WTC11 (cell line): Measurements from ENCODE around the gene TMCC1. TPM values are rescaled to one million over a fixed set of nuclear protein-coding genes. Genes with fewer than 3 reads are reported as not detected.

Experiments
- ATAC-seq: fragments of 200-7000 bp; cut with Tn5 transposase; 2 replicates; pipeline ENCODE4 v1.10.0; 2021; ENCODE audit warnings: mild to moderate bottlenecking, moderate library complexity
- CTCF ChIA-PET: fragments of 300-600 bp; sonication (Branson Sonifier 250); formaldehyde crosslinking; loops from one replicate; lab custom pipeline; 2021; ENCODE audit warnings: antibody characterized with exemption; lab: Charles Lee
- POLR2A ChIA-PET: fragments of 350-600 bp; sonication (Branson Sonifier 250); formaldehyde crosslinking; loops from one replicate; lab custom pipeline; 2021; ENCODE audit warnings: antibody characterized with exemption; lab: Charles Lee
- DNase-seq: peaks from one replicate; pipeline ENCODE4 v3.0.0; 2021; ENCODE audit warnings: low spot score
- H3K27ac Mint-ChIP-seq: 2 replicates; pipeline ENCODE4 v1.8.0; 2021; ENCODE audit warnings: mixed read lengths
- H3K27me3 Mint-ChIP-seq: 2 replicates; pipeline ENCODE4 v1.8.0; 2021; ENCODE audit warnings: low read depth, mild to moderate bottlenecking, moderate library complexity, mixed read lengths
- H3K36me3 Mint-ChIP-seq: 2 replicates; pipeline ENCODE4 v1.8.0; 2021; ENCODE audit warnings: mixed read lengths
- H3K4me1 Mint-ChIP-seq: 2 replicates; pipeline ENCODE4 v1.8.0; 2022; ENCODE audit warnings: mixed read lengths
- H3K4me3 Mint-ChIP-seq: 2 replicates; pipeline ENCODE4 v1.8.0; 2021; ENCODE audit warnings: mild to moderate bottlenecking, moderate library complexity, mixed read lengths
- H3K9me3 Mint-ChIP-seq: 2 replicates; pipeline ENCODE4 v1.8.0; 2021; ENCODE audit warnings: mixed read lengths
- ATF1 ChIP-seq: sonication (generic); formaldehyde crosslinking; IDR thresholded peaks from 2 replicates; pipeline ENCODE4 v1.8.1; 2023; ENCODE audit warnings: mild to moderate bottlenecking, moderate library complexity, missing genetic modification reagents
- ESRRA ChIP-seq: sonication (generic); formaldehyde crosslinking; IDR thresholded peaks from 2 replicates; pipeline ENCODE4 v1.8.1; 2022; ENCODE audit warnings: mild to moderate bottlenecking, missing genetic modification reagents, borderline replicate concordance
- FOXK1 ChIP-seq: sonication (generic); formaldehyde crosslinking; IDR thresholded peaks from 2 replicates; pipeline ENCODE4 v1.8.0; 2022; ENCODE audit warnings: mild to moderate bottlenecking, moderate library complexity, missing genetic modification reagents
- FOXP1 ChIP-seq: sonication (generic); formaldehyde crosslinking; IDR thresholded peaks from 2 replicates; pipeline ENCODE4 v1.8.0; 2022; ENCODE audit warnings: missing genetic modification reagents, mild to moderate bottlenecking, moderate library complexity, borderline replicate concordance
- GRHL2 ChIP-seq: fragments of 250-450 bp; sonication (Bioruptor Pico); IDR thresholded peaks from 2 replicates; pipeline ENCODE4 v1.8.0; 2022; ENCODE audit warnings: mild to moderate bottlenecking, moderate library complexity; ENCODE audit not compliant: insufficient replicate concordance, severe bottlenecking
- GTF2I ChIP-seq: fragments of 250-450 bp; sonication (Bioruptor Pico); conservative IDR thresholded peaks from 2 replicates; pipeline ENCODE4 v1.4.0; 2021; ENCODE audit warnings: mild to moderate bottlenecking
- HMGA2 ChIP-seq: fragments of 250-450 bp; sonication (Bioruptor Pico); IDR thresholded peaks from 2 replicates; pipeline ENCODE4 v1.4.0; 2021; ENCODE audit warnings: mild to moderate bottlenecking, moderate library complexity
- JAZF1 ChIP-seq: fragments of 250-450 bp; sonication (Bioruptor Pico); IDR thresholded peaks from 2 replicates; pipeline ENCODE4 v1.9.0; 2021; ENCODE audit warnings: moderate library complexity, mild to moderate bottlenecking, inconsistent platforms
- SMAD3 ChIP-seq: sonication (generic); formaldehyde crosslinking; IDR thresholded peaks from 2 replicates; pipeline ENCODE4 v1.8.0; 2022; ENCODE audit warnings: missing genetic modification reagents, mild to moderate bottlenecking, borderline replicate concordance
- SMAD4 ChIP-seq: sonication (generic); formaldehyde crosslinking; IDR thresholded peaks from 2 replicates; pipeline ENCODE4 v1.8.0; 2022; ENCODE audit warnings: mild to moderate bottlenecking, missing genetic modification reagents
- TEAD4 ChIP-seq: sonication (generic); formaldehyde crosslinking; IDR thresholded peaks from 2 replicates; pipeline ENCODE4 v1.8.0; 2022; ENCODE audit warnings: mild to moderate bottlenecking, missing genetic modification reagents
- ZNF121 ChIP-seq: sonication (generic); formaldehyde crosslinking; IDR thresholded peaks from 2 replicates; pipeline ENCODE4 v1.8.0; 2023; ENCODE audit warnings: missing genetic modification reagents
- total RNA-seq: library from RNA; stranded (reverse); gene quantifications from 3 replicates; pipeline ENCODE4 v1.2.3, GENCODE V29; 2021
- TF ChIP-seq, protein P1 (sequence below): sonication (generic); formaldehyde crosslinking; IDR thresholded peaks from 2 replicates; pipeline ENCODE4 v1.8.1; 2022; ENCODE audit warnings: missing genetic modification reagents, borderline replicate concordance
- TF ChIP-seq, protein P2 (sequence below): sonication (generic); formaldehyde crosslinking; IDR thresholded peaks from 2 replicates; pipeline ENCODE4 v1.8.0; 2022; ENCODE audit warnings: mild to moderate bottlenecking, missing genetic modification reagents
- TF ChIP-seq, protein P3 (sequence below): fragments of 200-600 bp; IDR thresholded peaks from 2 replicates; pipeline ENCODE4 v1.8.0; 2022; ENCODE audit warnings: antibody characterized with exemption
- TF ChIP-seq, protein P4 (sequence below): fragments of 250-450 bp; sonication (Bioruptor Pico); IDR thresholded peaks from 2 replicates; pipeline ENCODE4 v1.9.0; 2021; ENCODE audit warnings: mild to moderate bottlenecking
- TF ChIP-seq, protein P5 (sequence below): sonication (generic); formaldehyde crosslinking; IDR thresholded peaks from 2 replicates; pipeline ENCODE4 v1.8.0; 2022; ENCODE audit warnings: mild to moderate bottlenecking, missing genetic modification reagents
- TF ChIP-seq, protein P6 (sequence below): sonication (generic); formaldehyde crosslinking; IDR thresholded peaks from 2 replicates; pipeline ENCODE4 v1.8.1; 2022; ENCODE audit warnings: mild to moderate bottlenecking, moderate library complexity, missing genetic modification reagents
- TF ChIP-seq, protein P7 (sequence below): fragments of 250-450 bp; sonication (Bioruptor Pico); IDR thresholded peaks from 2 replicates; pipeline ENCODE4 v2.1.2; 2022; ENCODE audit warnings: mild to moderate bottlenecking, moderate library complexity
- TF ChIP-seq, protein P8 (sequence below): sonication (generic); formaldehyde crosslinking; IDR thresholded peaks from 2 replicates; pipeline ENCODE4 v1.8.0; 2022; ENCODE audit warnings: mild to moderate bottlenecking, missing genetic modification reagents

TMCC1 gene
- total RNA-seq, 1 experiment from 2014 or later, result 29.3 TPM

DNA sequence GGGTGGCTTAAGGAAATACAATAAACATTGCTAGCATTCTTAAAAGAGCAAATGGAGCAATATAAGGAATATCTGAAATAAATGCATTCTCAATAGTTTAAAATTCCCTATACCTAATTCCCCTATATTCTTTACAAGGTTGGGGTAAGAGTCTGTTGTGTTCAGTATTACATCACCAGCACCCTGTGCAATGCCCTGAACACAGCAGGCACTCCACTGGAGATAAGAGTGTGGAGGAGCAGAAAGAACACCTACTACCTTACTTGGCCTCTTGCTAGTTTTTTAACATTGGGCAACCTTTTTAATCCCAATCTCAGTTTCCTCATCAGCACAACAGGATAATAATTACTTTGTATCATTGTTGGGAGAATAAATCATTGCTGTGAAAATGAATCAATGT lies 146.9 kb downstream of the TMCC1 start:
- DNase-seq (no peak), ATAC-seq (no peak)
- Mint-ChIP-seq H3K36me3 (no peaks in the 10 kb centered on the region), H3K4me3 (no peak overlapping the region), H3K27me3 (no peaks in the 10 kb centered on the region), H3K9me3 (no peaks in the 10 kb centered on the region), H3K27ac (no peak overlapping the region), H3K4me1 (peaks cover 14% of the 10 kb centered on the region)
- ChIA-PET CTCF (no interaction called here), POLR2A (no interaction called here)
- TF ChIP-seq, protein P1, sequence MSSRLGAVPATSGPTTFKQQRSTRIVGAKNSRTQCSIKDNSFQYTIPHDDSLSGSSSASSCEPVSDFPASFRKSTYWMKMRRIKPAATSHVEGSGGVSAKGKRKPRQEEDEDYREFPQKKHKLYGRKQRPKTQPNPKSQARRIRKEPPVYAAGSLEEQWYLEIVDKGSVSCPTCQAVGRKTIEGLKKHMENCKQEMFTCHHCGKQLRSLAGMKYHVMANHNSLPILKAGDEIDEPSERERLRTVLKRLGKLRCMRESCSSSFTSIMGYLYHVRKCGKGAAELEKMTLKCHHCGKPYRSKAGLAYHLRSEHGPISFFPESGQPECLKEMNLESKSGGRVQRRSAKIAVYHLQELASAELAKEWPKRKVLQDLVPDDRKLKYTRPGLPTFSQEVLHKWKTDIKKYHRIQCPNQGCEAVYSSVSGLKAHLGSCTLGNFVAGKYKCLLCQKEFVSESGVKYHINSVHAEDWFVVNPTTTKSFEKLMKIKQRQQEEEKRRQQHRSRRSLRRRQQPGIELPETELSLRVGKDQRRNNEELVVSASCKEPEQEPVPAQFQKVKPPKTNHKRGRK (CRISPR knock-in tag), result no peak
- TF ChIP-seq, protein P2, sequence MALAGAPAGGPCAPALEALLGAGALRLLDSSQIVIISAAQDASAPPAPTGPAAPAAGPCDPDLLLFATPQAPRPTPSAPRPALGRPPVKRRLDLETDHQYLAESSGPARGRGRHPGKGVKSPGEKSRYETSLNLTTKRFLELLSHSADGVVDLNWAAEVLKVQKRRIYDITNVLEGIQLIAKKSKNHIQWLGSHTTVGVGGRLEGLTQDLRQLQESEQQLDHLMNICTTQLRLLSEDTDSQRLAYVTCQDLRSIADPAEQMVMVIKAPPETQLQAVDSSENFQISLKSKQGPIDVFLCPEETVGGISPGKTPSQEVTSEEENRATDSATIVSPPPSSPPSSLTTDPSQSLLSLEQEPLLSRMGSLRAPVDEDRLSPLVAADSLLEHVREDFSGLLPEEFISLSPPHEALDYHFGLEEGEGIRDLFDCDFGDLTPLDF (CRISPR knock-in tag), result no peak
- no peak for TF ChIP-seq ATF1 (CRISPR knock-in tag)
- TF ChIP-seq, protein P3, sequence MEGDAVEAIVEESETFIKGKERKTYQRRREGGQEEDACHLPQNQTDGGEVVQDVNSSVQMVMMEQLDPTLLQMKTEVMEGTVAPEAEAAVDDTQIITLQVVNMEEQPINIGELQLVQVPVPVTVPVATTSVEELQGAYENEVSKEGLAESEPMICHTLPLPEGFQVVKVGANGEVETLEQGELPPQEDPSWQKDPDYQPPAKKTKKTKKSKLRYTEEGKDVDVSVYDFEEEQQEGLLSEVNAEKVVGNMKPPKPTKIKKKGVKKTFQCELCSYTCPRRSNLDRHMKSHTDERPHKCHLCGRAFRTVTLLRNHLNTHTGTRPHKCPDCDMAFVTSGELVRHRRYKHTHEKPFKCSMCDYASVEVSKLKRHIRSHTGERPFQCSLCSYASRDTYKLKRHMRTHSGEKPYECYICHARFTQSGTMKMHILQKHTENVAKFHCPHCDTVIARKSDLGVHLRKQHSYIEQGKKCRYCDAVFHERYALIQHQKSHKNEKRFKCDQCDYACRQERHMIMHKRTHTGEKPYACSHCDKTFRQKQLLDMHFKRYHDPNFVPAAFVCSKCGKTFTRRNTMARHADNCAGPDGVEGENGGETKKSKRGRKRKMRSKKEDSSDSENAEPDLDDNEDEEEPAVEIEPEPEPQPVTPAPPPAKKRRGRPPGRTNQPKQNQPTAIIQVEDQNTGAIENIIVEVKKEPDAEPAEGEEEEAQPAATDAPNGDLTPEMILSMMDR, result no peak
- TF ChIP-seq FOXP1 (CRISPR knock-in tag), result no peak
- no peak for TF ChIP-seq FOXK1 (CRISPR knock-in tag)
- TF ChIP-seq, protein P4, sequence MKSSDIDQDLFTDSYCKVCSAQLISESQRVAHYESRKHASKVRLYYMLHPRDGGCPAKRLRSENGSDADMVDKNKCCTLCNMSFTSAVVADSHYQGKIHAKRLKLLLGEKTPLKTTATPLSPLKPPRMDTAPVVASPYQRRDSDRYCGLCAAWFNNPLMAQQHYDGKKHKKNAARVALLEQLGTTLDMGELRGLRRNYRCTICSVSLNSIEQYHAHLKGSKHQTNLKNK, result no peak
- TF ChIP-seq, protein P5, sequence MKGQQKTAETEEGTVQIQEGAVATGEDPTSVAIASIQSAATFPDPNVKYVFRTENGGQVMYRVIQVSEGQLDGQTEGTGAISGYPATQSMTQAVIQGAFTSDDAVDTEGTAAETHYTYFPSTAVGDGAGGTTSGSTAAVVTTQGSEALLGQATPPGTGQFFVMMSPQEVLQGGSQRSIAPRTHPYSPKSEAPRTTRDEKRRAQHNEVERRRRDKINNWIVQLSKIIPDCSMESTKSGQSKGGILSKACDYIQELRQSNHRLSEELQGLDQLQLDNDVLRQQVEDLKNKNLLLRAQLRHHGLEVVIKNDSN (CRISPR knock-in tag), result no peak
- TF ChIP-seq, protein P6, sequence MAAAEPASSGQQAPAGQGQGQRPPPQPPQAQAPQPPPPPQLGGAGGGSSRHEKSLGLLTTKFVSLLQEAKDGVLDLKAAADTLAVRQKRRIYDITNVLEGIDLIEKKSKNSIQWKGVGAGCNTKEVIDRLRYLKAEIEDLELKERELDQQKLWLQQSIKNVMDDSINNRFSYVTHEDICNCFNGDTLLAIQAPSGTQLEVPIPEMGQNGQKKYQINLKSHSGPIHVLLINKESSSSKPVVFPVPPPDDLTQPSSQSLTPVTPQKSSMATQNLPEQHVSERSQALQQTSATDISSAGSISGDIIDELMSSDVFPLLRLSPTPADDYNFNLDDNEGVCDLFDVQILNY, result no peak
- TF ChIP-seq GRHL2 (CRISPR knock-in tag), result no peak
- TF ChIP-seq ZNF121 (CRISPR knock-in tag), result no peak
- no peak for TF ChIP-seq GTF2I (CRISPR knock-in tag)
- TF ChIP-seq TEAD4 (CRISPR knock-in tag), result no peak
- TF ChIP-seq JAZF1, result no peak
- TF ChIP-seq, protein P7, sequence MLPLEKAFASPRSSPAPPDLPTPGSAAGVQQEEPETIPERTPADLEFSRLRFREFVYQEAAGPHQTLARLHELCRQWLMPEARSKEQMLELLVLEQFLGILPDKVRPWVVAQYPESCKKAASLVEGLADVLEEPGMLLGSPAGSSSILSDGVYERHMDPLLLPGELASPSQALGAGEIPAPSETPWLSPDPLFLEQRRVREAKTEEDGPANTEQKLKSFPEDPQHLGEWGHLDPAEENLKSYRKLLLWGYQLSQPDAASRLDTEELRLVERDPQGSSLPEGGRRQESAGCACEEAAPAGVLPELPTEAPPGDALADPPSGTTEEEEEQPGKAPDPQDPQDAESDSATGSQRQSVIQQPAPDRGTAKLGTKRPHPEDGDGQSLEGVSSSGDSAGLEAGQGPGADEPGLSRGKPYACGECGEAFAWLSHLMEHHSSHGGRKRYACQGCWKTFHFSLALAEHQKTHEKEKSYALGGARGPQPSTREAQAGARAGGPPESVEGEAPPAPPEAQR, result no peak
- no peak for TF ChIP-seq SMAD4 (CRISPR knock-in tag)
- TF ChIP-seq, protein P8, sequence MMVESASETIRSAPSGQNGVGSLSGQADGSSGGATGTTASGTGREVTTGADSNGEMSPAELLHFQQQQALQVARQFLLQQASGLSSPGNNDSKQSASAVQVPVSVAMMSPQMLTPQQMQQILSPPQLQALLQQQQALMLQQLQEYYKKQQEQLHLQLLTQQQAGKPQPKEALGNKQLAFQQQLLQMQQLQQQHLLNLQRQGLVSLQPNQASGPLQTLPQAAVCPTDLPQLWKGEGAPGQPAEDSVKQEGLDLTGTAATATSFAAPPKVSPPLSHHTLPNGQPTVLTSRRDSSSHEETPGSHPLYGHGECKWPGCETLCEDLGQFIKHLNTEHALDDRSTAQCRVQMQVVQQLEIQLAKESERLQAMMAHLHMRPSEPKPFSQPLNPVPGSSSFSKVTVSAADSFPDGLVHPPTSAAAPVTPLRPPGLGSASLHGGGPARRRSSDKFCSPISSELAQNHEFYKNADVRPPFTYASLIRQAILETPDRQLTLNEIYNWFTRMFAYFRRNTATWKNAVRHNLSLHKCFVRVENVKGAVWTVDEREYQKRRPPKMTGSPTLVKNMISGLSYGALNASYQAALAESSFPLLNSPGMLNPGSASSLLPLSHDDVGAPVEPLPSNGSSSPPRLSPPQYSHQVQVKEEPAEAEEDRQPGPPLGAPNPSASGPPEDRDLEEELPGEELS (CRISPR knock-in tag), result no peak
- TF ChIP-seq HMGA2 (CRISPR knock-in tag), result no peak
- no peak for TF ChIP-seq SMAD3 (CRISPR knock-in tag)
- no peak for TF ChIP-seq ESRRA (CRISPR knock-in tag)
